Aorta (tissue), 5 donors: ENCODE measurements around the gene PRKAB2. TPM values are rescaled to one million over a fixed set of nuclear protein-coding genes. Genes with fewer than 3 reads are reported as not detected.
A peak's percentile ranks its signal among the peaks of the same experiment; 100 is the strongest.

Source experiments
- ATAC-seq: fragments of 200-7000 bp; cut with Tn5 transposase; one replicate; pipeline ENCODE4 v1.9.1; 2022; ENCODE audit warnings: moderate library complexity; ENCODE audit not compliant: low FRiP score
- DNase-seq, 2 donors: peaks; one replicate each; pipeline ENCODE4 v3.0.0-alpha.2; 2020
- H3K27ac ChIP-seq, 2 donors: one replicate each; pipeline ENCODE4 v1.5.1; 2013; ENCODE audit warnings: low read length in 2 of 2, mild to moderate bottlenecking in 2 of 2, moderate library complexity in 2 of 2, control low read depth in 1 of 2, inconsistent platforms in 1 of 2, low read depth in 1 of 2
- H3K27me3 ChIP-seq, 2 donors: one replicate each; pipeline ENCODE4 v1.6.1; 2013; ENCODE audit warnings: control low read depth in 1 of 2, low read length in 1 of 2, mild to moderate bottlenecking in 1 of 2, moderate library complexity in 1 of 2; ENCODE audit not compliant: insufficient read depth in 2 of 2, control insufficient read depth in 1 of 2
- H3K36me3 ChIP-seq, 2 donors: one replicate each; pipeline ENCODE4 v1.6.1; 2013; ENCODE audit warnings: control low read depth in 1 of 2, low read length in 1 of 2, mild to moderate bottlenecking in 1 of 2; ENCODE audit not compliant: insufficient read depth in 2 of 2, control insufficient read depth in 1 of 2
- H3K4me1 ChIP-seq, 2 donors: one replicate each; pipeline ENCODE4 v1.6.1; 2013; ENCODE audit warnings: low read length in 2 of 2, control low read depth in 1 of 2, mild to moderate bottlenecking in 1 of 2, moderate library complexity in 1 of 2; ENCODE audit not compliant: insufficient read depth in 2 of 2, control insufficient read depth in 1 of 2
- H3K4me3 ChIP-seq, 2 donors: one replicate each; pipeline ENCODE4 v1.5.1; 2013; ENCODE audit warnings: low read length in 2 of 2, control low read depth in 1 of 2, mild to moderate bottlenecking in 1 of 2
- H3K9me3 ChIP-seq: one replicate; pipeline ENCODE4 v1.6.1; 2013; ENCODE audit warnings: mild to moderate bottlenecking, low read length; ENCODE audit not compliant: control insufficient read depth
- WGBS, 2 donors: extraction: QIAGEN DNeasy Blood & Tissue Kit; methylation state at CpG; one replicate each; pipeline ENCODE4 v1.1.7; 2013; 5-methylcytosine and 5-hydroxymethylcytosine counted together
- intact Hi-C, 2 donors: fragments of 100-400 bp; cut with DNase I; formaldehyde crosslinking; loops; one replicate each; pipeline versions ENCODE4 v1.14.2 to v1.15.0; 2022
- long read RNA-seq, 2 donors: library from polyadenylated mRNA; unstranded; transcript quantifications; one replicate each; pipeline ENCODE4 v2.0.0, GENCODE V29; 2020 to 2021
- polyA plus RNA-seq, 2 donors: library from polyadenylated mRNA; stranded (reverse); fragments of 200-250 nt; gene quantifications; one replicate each; pipeline ENCODE4 v1.2.3, GENCODE V29; 2013
- total RNA-seq, 2 donors: library from RNA; stranded (reverse); fragmentation: NEBNext Ultra II Directional; extraction: Animal tissue kit (Norgen Biotek cat#: 25700); gene quantifications; one replicate each; pipeline ENCODE4 v1.2.1, GENCODE V29; 2021
- donor health status: healthy with polysubstance abuse.
- donor health status: Bipolar disorder and iron deficiency.
- donor health status: DM: no; HTN: no; CAD: no.
- donor health status: DM: no; HTN: no; CAD: no.
- donor health status: DM: yes; HTN: yes; CAD: no.

The PRKAB2 gene, protein sequence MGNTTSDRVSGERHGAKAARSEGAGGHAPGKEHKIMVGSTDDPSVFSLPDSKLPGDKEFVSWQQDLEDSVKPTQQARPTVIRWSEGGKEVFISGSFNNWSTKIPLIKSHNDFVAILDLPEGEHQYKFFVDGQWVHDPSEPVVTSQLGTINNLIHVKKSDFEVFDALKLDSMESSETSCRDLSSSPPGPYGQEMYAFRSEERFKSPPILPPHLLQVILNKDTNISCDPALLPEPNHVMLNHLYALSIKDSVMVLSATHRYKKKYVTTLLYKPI
- 10 to 100 TPM; 18.7 to 21.1 TPM for total RNA-seq
- polyA plus RNA-seq: 10 to 100 TPM; 13.9 to 18.1 TPM
- long read RNA-seq, donor 1, full-length matches to known transcripts: 4 of 29 reads
- long read RNA-seq, donor 1, partial matches to known transcripts: 7 of 29 reads
- long read RNA-seq, donor 1, other reads (novel, unspliced or antisense): 18 of 29 reads
- long read RNA-seq, donor 2, full-length matches to known transcripts: 2 of 16 reads
- long read RNA-seq, donor 2, partial matches to known transcripts: 3 of 16 reads
- long read RNA-seq, donor 2, other reads (novel, unspliced or antisense): 11 of 16 reads

DNA sequence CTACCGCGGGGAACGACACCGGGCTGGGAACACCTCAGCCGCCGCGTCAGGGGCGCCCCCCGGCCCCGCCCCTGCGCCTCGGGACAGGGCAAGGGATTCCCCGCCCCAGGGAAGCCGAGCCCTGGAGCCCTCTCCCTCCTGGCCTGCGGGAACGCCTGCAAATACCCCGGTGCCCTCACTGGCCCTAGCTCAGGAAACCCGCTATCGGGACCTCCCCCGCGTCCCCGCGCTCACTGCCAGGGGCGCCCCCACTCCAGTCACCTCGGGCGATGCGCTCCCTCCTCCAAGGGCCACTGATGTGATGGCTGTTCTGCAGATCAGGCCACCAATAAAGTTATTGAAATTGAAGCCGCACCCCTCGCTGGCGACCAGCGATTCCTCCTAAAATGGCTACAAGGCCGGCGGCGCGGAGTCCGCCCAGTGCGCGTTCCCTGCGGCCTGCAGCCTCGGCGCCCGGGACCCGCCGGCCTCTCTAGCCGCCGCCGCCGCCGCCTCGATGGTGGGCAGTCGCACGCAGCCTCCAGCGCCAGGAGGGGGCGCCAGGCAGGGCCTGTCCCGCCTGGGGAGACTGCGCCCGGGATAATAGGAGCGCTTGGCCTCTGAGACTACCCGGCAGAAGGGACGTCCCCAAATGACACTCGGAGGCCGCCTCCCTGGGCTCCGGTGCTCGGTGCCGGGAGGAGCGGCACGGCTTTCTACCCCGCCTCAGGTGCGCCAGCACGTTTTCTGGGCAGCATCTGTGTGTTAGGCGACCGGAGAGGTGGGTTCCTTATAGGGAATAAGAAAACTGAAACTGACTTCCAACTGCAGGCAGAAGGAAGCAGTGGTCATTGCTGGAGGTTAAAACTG, at the start of gene PRKAB2:
Gene PRKAB2, minus strand, starts transcription at position 303 of the 849 bp plus-strand sequence. CDS start 326 bp downstream, outside the sequence.
- peak; percentile 99 for ATAC-seq

DNA sequence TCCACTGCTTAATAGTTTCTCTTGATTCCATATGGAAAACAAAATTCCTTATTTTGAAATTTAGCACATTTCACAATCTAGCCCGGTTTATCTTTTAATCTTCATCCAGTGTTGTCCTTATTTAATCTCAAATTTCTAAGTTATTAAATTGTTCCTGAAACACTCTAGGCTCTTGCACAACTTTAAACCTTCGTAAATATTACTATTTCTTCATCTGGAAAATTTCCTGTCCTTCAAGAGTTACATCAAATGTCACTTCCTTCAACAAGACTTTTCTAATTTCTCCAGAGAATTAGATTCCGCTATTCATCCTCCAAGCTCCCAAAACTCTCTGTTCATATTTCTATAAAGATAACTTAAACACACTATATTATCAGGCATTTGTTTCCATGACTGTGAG, 46.3 kb upstream of the PRKAB2 start:
- no peaks in the 10 kb centered on the region for H3K9me3 ChIP-seq
- H3K27ac ChIP-seq: no peak overlapping the region
- no peaks in the 10 kb centered on the region for H3K4me1 ChIP-seq
- H3K36me3 ChIP-seq: no peaks in the 10 kb centered on the region
- H3K27me3 ChIP-seq: no peaks in the 10 kb centered on the region
- no peak overlapping the region for H3K4me3 ChIP-seq
- DNase-seq: no peak
- 62 to 65% methylated on average over 3 of the region's 3 CpGs for WGBS, 2 donors
- intact Hi-C loops: no loop called here
- no peak for ATAC-seq

More for the DNA sequence above, at the start of gene PRKAB2:
- Histone ChIP-seq H3K27me3 (no peaks in the 10 kb centered on the region), H3K4me1 (peaks cover 2% of the 10 kb centered on the region in 2 donors), H3K4me3 (peak within 1 kb of the TSS; percentile 91), H3K27ac (peak within 1 kb of the TSS; percentile 38 to 70), H3K36me3 (no peaks in the 10 kb centered on the region), H3K9me3 (no peaks in the 10 kb centered on the region)
- DNase-seq: peak; percentile 98 to 99
- WGBS, 2 donors: 0% methylated on average over 60 to 72 of the region's 72 CpGs
- intact Hi-C loops: loop anchor here (1.0 to 2.0 kb wide), 2 partner anchors 70 kb away; partner anchors contain the start of gene CHD1L (in 2 of the 2)

DNA sequence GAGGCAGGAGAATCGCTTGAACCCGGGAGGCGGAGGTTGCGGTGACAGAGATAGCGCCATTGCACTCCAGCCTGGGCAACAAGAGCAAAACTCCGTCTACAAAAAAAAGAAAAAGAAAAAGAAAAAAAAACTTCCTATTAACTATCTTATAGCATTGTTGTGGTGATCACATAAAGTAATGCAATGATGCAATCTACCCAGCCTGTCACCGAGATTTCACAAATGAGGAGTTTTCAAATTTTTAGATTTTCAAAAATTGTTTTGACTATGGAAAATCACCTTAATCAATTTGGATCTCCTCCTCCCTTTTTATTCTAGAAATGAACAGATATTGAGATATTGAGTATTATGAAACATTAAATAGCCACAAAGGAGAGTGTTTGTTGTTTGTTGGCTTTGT, 44.9 kb upstream of the PRKAB2 start:
- H3K27ac ChIP-seq: no peak overlapping the region
- intact Hi-C loops: no loop called here

DNA sequence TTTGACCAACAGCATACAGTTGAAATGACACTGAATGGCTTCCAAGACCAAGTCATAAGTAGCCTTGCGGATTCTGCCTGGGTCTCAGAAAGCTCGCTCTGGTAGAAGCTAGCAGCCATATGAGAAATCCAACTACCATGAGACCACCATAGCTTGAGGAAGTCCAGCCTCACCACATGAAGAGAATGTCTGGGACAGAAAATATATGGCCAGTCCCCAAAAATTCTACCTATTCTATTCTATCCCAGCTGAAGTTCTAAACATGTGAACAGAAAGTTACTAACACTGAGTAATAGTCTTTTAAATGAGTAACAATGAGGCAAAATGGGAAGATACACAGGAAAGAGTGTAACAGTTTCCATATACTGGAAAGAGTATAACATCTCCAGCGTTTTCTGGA, 43.9 kb upstream of the PRKAB2 start:
- intact Hi-C loops: no loop called here
- H3K27me3 ChIP-seq: no peaks in the 10 kb centered on the region
- no peak overlapping the region for H3K4me3 ChIP-seq
- peaks cover 0 to 2% of the 10 kb centered on the region in 2 donors for H3K36me3 ChIP-seq
- H3K27ac ChIP-seq: no peak overlapping the region
- H3K9me3 ChIP-seq: no peaks in the 10 kb centered on the region
- no peaks in the 10 kb centered on the region for H3K4me1 ChIP-seq
- WGBS, 2 donors: 77 to 90% methylated on average over 3 of the region's 3 CpGs
- ATAC-seq (no peak), DNase-seq (no peak)

More for the DNA sequence above, 44.9 kb upstream of the PRKAB2 start:
- WGBS, 2 donors: 96 to 97% methylated on average over 7 of the region's 7 CpGs
- H3K36me3 ChIP-seq: peaks cover 0 to 2% of the 10 kb centered on the region in 2 donors
- H3K4me3 ChIP-seq: no peak overlapping the region
- H3K9me3 ChIP-seq: no peaks in the 10 kb centered on the region
- DNase-seq (no peak), ATAC-seq (no peak)
- H3K27me3 ChIP-seq: no peaks in the 10 kb centered on the region
- no peaks in the 10 kb centered on the region for H3K4me1 ChIP-seq

DNA sequence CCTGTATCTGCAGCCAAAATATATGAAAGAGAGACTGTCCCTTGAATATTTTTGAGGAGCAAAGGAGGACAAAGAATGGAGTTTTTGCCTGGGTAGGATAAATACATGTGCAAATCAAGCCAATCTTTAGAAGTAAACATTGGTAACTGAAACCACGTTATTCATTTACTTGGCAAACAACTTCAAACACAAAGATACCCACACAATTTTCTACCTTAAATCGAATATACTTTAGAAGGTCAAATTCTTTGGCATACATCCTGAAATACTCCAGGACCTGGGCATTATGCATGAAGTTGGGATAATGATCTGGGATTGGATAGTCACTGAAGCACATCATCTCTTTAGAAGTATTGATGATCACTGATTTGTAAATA, 43.3 kb upstream of the PRKAB2 start:
- intact Hi-C loops: no loop called here
- Histone ChIP-seq H3K27me3 (no peaks in the 10 kb centered on the region), H3K27ac (no peak overlapping the region), H3K9me3 (no peaks in the 10 kb centered on the region), H3K36me3 (peaks cover 0 to 2% of the 10 kb centered on the region in 2 donors), H3K4me3 (no peak overlapping the region), H3K4me1 (no peaks in the 10 kb centered on the region)
- no peak for DNase-seq
- WGBS, 2 donors: 51 to 56% methylated on average over 2 of the region's 2 CpGs
- no peak for ATAC-seq

DNA sequence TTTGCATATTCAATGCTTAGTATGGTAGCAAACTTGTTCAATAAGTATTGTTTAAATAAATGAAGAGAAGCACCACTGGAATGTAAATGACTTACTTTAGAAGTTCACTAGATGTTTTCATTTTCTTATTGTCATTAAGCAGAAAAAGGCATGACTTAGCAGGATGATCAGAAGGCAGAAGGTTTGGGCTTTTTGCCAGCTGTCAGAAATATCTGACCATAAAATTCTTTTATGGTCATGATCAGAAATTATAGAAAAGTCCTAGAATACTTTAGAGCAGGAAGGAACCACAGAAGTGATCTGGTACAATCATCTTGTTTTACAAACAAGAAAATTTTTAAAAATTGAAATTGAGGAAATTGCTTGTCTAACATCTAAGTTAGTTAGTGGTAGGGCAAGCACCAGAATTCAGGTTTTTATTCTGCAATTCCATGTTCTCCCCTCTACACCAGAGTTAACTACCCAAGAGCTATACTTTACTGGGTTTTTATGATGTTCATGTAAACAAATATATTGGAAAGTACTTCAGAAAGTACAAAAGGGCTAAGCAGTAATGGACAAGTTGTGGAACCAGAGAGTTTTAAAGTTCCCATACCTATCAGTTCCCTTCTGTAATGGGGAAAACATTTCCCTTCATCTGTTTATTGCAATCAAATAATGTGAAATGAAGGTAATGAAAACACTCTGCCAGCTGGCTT, 42.7 kb upstream of the PRKAB2 start:
- intact Hi-C loops: no loop called here

DNA sequence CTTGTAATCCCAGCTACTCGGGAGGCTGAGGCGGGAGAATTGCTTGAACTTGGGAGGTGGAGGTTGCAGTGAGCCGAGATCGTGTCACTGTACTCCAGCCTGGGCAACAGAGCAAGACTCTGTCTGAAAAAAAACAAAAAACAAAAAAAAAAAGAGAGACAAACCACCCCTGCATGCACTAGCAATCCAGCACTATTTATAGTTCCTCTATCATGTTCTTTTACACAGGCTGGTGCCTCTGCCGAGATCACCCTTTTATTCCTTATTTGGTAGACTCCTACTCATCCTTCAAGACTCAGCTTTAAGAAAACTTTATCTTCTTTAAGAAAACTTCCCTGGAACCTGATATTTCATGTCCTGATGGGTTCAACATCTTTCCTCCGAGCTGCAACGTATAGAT, 42.1 kb upstream of the PRKAB2 start:
- no peak for DNase-seq
- H3K4me1 ChIP-seq: no peaks in the 10 kb centered on the region
- no peak overlapping the region for H3K27ac ChIP-seq
- H3K4me3 ChIP-seq: no peak overlapping the region
- WGBS, 2 donors: 84 to 87% methylated on average over 7 of the region's 7 CpGs
- no peaks in the 10 kb centered on the region for H3K9me3 ChIP-seq
- intact Hi-C loops: no loop called here
- peaks cover 0 to 2% of the 10 kb centered on the region in 2 donors for H3K36me3 ChIP-seq
- ATAC-seq: no peak
- no peaks in the 10 kb centered on the region for H3K27me3 ChIP-seq

More for the DNA sequence above, 42.7 kb upstream of the PRKAB2 start:
- no peak for ATAC-seq
- Histone ChIP-seq H3K4me3 (no peak overlapping the region), H3K36me3 (peaks cover 0 to 2% of the 10 kb centered on the region in 2 donors), H3K27me3 (no peaks in the 10 kb centered on the region), H3K4me1 (no peaks in the 10 kb centered on the region), H3K9me3 (no peaks in the 10 kb centered on the region), H3K27ac (no peak overlapping the region)
- no peak for DNase-seq

DNA sequence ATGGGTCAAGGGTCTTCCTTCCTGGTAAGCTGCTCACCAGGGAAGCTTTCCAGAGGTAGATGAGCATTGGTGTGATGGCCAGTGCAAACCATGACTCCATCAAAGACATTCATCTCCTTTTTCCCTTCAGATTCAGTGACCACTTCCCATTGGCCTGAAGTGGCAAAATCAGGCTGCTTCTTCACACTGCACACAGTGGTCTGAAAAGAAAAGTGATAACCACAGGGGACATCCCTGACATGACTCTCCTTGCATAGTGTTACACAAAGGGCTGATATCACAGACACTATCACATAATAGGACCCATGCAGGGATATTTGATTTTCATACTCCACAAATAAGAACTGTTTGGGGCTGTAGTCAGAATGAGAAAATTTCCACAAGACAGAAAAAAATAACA, 41.0 kb upstream of the PRKAB2 start:
- H3K4me3 ChIP-seq: no peak overlapping the region
- peaks cover 0 to 2% of the 10 kb centered on the region in 2 donors for H3K36me3 ChIP-seq
- ATAC-seq: no peak
- no peak for DNase-seq
- no peaks in the 10 kb centered on the region for H3K4me1 ChIP-seq
- H3K27ac ChIP-seq: no peak overlapping the region
- no peaks in the 10 kb centered on the region for H3K27me3 ChIP-seq
- intact Hi-C loops: no loop called here
- no peaks in the 10 kb centered on the region for H3K9me3 ChIP-seq
